ENCODE data around the gene OR6T1.

Gene OR6T1

GRCh38 chr11:123943738-123944137 lies at the start of gene OR6T1:
TSS of gene OR6T1 (minus strand) at chr11:123943838. CDS start at chr11:123943838, 0 bp downstream.
- DNase-seq (ENCODE audit: low read depth), result no peak

DNA sequence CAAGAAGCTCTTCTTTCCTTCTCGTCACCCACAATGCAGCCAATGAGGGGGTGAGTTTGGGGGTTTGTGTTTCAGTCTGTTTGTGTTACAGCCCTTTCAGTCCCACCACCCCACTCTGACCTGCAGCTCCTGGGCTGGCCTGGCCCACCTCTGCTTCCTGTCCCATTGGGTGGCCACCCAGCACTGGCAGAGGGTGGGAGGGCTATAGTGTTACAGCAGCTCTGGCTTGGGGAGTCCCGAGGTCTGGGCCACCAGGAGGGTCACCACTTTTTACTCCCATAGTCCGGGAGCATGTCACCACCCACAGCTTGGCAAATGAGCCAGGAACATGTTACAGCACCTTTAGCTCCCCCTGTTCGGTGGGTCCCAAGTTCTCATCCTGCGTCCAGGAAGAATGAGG lies 35.7 kb upstream of the OR6T1 start:
- no peak for DNase-seq (ENCODE audit: low read depth)

- no peak for DNase-seq (ENCODE audit: low read depth)
Measured at GRCh38 chr11:123977731-123978347, 34.2 kb upstream of the OR6T1 start, which contains the start of gene OR10S1. TSS of gene OR10S1 (minus strand) at chr11:123977781. CDS start at chr11:123977664, 117 bp downstream.

DNA sequence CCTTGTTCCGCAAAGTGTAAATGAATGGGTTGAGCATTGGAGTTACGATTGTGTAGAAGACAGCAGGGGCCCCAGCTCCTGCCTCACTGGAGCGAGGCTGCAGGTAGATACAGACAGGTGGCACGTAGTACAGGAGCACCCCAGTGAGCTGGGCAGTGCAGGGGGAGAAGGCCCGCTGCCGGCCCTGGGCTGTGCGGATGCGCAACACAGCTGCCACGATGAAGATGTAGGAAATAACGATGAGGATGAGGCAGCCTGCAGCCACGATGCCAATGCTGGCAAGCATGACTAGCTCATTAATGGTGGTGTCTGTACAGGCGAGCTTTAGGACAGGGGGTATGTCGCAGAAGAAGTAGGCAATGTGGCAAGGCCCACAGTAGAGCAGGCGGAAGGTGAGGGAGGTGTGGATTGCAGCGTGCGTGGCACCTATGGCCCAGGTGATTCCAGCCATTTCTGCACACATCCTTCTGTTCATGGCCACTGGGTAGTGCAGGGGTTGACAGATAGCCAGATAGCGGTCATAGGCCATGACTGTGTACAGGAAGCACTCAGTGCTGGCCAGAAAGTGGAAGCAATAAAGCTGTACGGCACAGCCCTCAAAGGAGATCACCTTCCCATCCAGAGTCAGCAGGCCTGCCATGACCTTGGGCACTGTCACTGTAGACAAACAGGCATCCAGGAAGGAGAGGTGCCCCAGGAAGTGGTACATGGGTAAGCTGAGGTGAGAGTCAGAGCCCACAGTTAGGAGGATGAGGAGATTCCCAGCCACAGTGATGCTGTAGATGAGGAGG lies 33.3 kb upstream of the OR6T1 start:
- DNase-seq (ENCODE audit: low read depth), result no peak

DNA sequence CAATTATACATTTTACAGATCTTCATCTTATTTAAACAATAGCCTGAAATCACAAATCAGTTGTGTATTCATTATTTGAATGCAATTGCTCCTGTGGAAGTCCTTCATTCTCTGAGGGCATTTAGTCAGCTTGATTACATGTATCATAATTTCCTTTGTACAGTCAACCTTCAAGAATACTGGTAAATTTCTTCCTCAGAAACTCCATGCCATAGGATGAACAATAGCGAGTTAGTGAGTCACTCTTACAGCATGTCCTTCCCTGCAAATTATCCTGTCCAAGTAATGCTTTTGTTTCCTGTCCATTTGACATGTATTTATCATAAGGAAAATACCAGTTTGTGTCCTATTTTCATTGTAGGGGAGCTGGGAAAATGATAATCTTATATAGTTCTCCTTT lies 30.2 kb upstream of the OR6T1 start:
- DNase-seq (ENCODE audit: low read depth), result no peak

DNA sequence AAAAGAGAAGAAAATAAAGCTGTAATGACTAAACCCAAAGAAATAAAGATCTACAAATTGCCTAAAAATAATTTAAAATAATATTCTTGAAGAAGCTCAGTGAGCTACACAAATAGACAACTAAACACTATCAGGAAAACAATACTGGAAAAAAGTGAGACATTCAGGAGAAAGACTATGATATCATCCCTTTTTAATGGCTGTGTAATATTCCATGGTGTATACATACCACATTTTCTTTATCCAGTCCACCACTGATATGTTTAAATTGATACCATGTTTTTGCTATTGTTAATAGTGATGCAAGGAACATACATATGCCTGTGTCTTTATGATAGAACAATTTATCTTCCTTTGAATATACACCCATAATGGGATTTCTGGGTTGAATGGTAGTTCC lies 13.1 kb upstream of the OR6T1 start:
- DNase-seq (ENCODE audit: low read depth), result no peak

GRCh38 chr11:123945132-123945531 lies 1.5 kb upstream of the OR6T1 start:
- DNase-seq (ENCODE audit: low read depth), result no peak

- DNase-seq (ENCODE audit: low read depth), result no peak
Measured at GRCh38 chr11:123942413-123942812, 1.2 kb downstream of the OR6T1 start.

- no peak for DNase-seq (ENCODE audit: low read depth)
Measured at GRCh38 chr11:123939317-123939716, 4.3 kb downstream of the OR6T1 start, which contains the start of gene OR4D5. TSS of gene OR4D5 (plus strand) at chr11:123939617. CDS start at chr11:123939617, 0 bp downstream.

DNA sequence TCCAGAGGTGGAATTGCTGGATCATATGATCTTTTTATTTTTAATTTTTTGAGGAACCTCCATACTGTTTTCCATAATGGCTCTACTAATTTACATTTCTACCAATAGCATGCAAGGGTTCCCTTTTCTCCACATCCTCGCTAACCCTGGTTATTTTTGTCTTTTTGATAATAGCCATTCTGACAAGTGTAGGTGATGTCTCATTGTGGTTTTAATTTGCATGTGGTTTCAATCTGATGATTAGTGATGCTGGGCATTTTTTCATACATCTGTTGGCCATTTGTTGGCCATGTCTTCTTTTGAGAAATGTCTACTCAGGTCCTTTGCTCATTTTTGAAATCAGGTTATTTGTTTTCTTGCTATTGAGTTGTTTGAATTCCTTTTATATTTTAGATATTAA lies 19.6 kb downstream of the OR6T1 start:
- no peak for DNase-seq (ENCODE audit: low read depth)

DNA sequence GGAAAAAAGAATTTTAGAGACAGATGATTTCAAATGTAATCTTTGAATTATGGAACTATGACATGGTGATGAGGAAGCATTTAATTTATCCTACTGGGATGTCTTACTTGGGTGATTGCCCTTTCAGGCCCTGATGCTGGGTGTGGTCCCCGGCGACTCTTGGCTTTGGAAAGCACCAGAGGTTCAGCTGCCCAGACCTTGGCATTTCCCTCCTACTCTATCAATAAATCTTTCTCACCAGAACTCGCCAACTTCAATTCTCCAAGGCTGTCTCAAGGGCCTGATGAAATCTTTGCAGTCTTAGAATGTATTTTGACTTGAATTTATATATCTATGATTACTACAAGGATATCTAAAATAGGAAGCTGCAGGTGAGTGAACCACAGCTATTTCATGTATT lies 22.7 kb downstream of the OR6T1 start:
- DNase-seq (ENCODE audit: low read depth), result no peak

DNA sequence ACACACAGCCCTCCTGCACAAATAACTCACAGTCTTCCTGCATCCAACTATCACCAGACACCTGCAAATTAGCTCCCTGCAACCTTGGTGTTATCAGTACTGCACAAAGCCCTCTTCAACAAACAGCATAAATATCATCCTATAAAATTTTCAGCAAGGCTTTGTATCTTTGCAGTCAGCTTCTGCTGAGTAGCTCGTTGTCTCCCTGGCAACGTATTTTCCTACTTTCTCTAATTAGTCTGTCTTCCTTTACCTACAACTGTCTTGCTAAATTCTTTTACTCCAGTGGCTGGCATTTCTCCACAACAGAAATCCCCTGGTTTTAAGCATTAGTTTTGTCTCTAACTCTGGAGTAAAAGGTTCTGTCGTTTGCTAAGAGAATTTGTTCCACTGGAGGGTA lies 37.8 kb downstream of the OR6T1 start:
- no peak for DNase-seq (ENCODE audit: low read depth)

- DNase-seq (ENCODE audit: low read depth), result no peak
Measured at GRCh38 chr11:123904932-123905331, 38.7 kb downstream of the OR6T1 start.

- no peak for DNase-seq (ENCODE audit: low read depth)
Measured at GRCh38 chr11:123903932-123904331, 39.7 kb downstream of the OR6T1 start.

GRCh38 chr11:123901867-123902266 lies 41.8 kb downstream of the OR6T1 start, which contains the start of gene OR8D4:
TSS of gene OR8D4 (plus strand) at chr11:123902167. CDS start at chr11:123906432, 4,265 bp downstream.
- DNase-seq (ENCODE audit: low read depth), result no peak

- DNase-seq (ENCODE audit: low read depth), result no peak
Measured at GRCh38 chr11:123899792-123900191, 43.8 kb downstream of the OR6T1 start.

Measured in activated T-cell treated with anti-CD3 and anti-CD28 coated beads for 24 hours (primary cell).